Activated CD8-positive, alpha-beta memory T cell treated with anti-CD3 and anti-CD28 coated beads for 48 hours (primary cell): ENCODE results near the gene C8A.

Experiments used
- DNase-seq, 3 experiments: peaks; one replicate each; pipeline ENCODE4 v3.0.0-alpha.2; 2020; ENCODE audit warnings: low read depth in 2 of 3, low spot score in 2 of 3

C8A gene

DNA sequence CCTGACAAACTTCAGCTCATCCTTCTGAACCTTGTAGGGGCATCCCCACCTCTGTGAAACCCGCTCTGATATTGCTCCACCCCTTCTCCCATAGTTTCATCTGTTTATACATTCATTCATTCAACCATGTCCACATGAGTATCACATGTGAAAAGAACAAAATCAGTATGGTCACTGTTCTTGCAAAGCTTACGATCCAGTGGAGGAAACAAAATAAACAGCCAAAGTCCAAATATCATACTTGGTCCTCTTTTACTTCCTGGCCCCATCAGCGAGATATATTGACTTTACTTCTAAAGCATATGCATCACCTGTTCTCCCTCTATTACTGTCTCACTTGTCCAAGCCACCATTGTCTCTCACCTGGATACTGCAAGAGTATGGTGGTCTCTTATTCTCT, 35.6 kb downstream of the C8A start:
- DNase-seq: no peak

DNA sequence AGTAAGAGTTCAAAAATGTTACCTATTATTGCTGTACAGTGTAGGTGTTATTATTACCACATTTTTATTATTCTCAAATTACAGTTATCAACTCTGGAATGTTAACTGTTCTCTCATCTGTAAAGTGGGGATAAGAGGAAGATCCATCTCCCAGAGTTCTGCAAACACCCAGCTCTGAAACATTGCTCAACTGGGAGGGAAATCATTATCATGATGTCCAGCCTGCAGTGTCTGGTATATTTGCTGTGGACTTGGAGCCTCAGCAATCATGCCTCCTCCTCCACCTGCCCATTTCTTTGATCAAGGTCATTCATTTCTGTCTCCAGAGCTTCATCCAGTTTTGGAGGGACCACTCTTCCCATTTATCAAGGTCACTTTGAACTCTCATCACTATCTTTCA, 39.4 kb downstream of the C8A start:
- DNase-seq: no peak

DNA sequence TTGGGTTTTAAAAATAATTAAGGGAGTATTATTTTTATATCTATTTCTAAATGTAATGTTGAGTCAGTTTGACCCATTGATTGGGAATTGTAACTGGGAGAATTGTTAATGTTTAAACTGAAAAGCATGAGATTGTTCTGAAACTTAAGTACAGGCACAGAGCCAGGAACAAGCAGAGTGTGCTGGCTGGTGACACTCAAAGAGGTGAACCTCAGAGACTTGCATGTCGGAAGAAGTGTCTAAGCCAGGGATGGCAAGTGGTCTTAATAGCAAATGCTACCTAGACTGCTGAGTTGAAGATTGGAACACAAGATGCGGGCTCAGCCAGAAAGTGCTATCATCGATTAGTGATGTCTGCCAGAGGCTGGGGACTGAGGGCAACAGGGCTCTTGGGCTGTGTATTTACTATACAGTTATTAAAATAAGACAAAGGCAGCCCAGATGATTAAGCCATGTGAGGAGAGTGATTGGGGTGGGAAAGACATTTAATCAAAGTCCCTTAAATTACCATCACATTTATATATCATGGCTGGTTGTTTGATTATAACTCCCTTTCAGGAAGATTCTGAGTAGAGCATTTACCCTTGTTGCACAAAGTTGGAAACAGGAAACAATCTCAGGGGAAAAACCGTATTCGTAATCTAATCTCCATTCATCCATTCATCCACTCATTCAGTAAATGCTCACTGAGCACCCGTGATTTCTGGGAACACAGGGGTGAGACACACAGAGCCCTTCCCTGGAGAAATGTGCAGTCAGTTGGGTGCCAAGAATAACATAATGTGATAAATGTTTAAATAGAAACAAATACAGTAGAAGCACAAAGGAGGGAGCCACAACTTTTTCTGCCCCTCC, 42.8 kb downstream of the C8A start:
- no peak for DNase-seq

DNA sequence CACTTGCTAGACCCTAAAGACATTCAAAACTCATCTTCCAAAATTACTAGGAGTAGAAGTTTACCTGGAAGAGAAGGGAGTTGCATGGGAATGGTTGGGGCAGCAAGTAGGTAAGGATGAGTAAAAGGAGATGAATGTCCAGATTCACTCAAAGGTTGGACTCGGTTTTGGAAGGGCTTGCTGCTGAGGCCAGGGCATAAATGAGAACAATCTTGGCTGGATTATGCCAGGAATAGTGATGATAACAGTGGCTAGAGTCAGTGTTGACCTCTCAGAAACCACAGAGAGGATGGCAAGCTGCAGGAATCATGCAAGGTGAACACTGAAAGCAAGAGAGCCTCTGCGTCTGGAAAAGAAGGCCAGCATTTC, 43.4 kb downstream of the C8A start:
- DNase-seq: no peak

DNA sequence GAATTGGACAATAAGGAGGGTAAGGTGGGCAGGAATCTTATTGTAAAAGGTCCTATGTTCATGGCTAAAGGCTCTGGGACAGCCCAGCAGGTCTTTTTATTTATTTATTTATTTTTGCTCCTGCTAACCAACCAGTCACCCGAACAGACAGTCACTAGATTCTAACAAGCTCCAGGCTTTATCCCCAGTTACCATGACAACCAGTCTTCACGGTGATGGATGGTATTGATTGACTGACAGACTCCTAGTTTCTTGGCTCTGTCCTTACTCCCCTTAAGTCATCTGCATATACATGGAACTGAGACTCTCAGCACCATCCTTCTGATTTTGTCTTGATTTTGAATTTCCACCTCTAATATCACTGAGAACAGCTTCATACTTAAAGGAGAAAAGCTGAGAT, 44.3 kb downstream of the C8A start:
- no peak for DNase-seq

DNA sequence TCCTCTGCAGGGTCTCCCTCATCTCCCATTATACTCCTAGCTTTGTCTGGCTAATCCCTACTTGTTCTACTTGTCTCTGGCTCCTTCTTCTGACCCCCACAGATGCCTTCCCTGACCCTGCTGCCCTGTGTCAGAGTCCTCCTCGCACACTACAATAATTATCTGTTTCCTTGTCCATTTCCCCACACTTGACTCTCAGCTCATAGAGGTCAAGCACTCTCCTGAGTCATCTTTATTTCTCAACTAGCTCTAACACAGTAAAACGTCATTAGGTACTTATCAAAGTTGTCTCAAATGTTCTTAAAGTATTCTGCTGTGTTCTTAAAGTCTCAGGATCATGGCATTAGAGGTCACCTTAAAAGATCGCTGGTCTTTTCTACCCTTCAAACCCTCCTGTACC, 47.1 kb downstream of the C8A start:
- DNase-seq: no peak

DNA sequence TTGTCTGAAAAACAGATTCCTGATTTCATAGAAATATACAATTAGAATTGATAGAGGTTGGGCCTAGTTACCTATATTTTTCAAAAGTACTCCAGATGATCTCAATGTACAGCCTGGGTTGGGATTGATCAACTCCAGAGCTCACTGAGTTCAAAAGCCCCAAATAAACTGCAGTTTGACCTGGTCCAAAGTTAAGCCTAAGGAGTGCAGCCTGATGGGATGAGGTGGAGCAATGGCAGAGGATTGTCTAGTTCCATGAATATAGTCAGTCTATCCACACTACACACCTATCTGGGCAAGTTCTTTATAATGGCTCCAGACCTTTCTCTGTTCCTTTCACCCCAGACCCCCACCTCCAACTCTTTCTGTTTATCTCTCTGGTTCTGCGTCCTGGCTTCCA, 49.2 kb downstream of the C8A start:
- no peak for DNase-seq

DNA sequence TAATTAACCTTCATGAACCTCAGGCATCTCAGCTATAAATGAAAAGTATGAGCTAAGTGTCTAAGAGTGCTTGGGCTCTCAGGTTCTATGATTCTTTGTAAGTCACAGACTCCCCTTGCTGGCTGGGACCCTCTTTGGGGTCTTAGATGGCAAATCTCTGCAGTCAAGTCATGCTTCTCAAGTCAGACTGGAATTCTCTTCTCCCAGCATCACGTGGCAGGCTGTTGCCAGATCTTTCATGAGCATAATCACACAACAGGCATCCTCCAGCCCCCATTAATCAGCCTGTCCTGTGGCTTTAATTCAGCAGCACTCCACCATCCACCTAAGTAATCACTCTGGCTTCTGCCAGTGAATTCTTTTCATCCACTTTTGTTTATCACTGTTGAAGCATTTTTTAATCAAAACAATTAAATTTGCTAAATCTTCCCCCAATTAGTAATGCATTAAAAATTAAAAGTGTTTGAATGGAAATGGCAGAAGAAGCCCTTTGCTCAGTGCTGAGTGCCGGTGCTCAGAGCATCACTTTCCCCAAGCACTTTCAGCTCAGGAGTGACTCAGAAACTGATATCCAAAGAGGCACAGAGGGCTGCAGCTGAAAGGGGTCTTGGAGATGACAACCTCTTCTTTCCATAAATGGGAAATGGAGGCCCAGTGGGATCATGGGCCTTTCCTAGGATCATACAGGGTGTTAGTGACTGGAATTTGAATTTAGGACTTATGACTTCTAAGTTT, 50.2 kb downstream of the C8A start:
- DNase-seq: no peak

DNA sequence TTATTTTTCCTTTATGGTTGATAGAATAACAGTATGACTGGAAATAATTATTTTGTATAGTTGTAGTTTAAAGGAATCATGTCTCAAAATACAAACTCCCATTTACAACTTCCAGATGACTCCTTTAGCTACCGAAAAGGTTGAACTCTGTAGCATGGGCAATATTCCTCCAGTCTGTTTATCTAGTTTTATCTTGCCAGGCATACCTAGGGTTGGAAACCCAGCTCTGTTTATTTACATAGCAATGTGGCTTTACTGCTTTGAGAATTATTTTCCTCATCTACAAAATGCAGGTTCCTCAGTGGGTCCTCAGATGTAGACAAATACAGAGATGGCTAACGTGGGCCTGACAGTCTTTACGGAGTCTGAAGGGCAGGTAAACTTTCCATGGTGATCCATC, 51.1 kb downstream of the C8A start:
- no peak for DNase-seq

DNA sequence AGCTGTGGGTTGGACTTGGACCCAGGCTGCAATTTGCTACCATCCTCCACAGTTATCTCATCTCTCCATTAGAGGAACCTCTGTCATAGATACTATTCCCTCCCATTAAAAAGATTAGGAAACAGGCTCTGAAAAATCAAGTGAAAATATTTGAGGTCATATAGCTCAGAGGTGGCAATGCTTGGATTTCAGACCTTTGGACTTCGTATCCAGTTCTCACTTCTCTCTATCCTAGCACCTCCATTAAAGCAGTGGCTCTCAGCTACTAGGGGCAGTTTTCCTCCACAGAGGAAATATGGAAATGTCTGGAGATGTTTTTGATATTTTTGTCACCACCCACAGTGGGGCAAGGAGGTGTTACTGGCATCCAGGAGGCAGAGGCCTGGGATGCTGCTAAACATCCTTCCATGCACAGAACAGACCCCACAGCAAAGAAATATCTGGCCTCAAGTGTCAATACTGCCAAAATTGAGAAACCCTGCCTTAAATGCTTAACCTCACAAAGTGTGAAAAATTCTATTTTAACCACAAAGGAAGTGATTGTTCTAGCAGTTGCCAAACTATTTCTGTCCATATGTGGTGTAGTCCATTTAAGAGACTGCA, 54.1 kb downstream of the C8A start:
- no peak for DNase-seq

DNA sequence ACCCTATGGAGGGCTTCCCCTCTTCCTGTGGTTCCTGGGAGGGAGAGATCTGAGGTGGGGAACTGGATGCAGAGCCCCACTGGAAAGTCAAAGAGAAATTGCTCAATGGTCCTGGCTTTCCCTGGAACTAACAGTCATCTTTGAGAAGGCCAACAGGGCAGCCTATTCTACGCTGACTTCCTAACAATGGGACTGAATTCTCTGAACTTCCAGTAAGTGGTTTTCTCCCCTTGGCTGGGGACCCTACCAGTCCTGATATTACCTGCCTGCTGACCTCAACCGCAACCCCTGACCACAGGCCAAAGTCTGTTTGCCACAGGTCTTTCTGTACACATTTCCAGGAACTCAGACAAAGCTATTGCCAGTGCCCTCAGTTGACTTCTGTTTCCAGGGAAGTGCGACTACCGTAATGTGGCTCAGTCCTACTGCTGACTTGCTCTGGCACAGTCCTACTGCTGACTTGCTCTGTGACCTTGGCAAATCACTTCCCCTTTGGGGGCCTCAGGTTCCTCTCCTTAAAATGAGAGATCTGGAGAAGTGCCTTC, 55.9 kb downstream of the C8A start:
- DNase-seq: no peak

DNA sequence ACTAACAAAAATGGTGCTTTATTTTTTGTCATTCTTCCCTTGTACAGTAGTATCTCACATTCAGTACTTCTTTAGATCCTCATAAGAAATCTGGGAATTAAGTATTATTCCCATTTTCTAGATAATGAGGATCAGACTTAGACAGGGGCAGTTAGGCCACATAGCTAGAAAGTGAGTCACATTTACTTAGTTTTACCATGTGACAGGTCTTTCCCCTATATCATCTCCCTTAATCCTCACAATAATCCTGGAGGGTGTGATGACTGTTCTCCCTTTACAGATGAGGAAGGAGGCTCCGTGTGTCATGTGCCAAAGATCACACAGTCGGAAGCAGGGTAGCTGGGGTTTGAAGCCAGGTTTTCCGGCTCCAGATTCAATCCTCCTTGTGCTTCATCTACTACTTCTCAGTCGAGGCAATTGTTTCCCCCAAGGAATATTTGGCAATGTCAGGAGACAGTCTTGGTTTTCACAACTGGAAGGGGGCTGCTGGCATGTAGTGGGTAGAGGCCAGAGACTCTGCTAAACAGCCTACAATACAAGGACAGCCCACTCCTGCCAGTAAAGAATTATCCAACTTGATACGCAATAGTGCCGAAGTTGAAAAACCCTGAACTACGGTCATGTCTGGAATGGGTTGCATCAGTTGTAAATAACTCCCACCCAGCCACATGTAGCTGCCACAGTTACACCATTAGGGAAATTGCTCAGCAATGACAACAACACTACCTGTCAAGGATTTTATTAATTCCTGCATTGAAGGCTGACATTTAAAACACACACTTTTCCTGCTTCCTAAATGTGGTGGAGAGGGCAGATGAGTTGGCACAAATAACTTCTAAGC, 56.7 kb downstream of the C8A start:
- DNase-seq: no peak

DNA sequence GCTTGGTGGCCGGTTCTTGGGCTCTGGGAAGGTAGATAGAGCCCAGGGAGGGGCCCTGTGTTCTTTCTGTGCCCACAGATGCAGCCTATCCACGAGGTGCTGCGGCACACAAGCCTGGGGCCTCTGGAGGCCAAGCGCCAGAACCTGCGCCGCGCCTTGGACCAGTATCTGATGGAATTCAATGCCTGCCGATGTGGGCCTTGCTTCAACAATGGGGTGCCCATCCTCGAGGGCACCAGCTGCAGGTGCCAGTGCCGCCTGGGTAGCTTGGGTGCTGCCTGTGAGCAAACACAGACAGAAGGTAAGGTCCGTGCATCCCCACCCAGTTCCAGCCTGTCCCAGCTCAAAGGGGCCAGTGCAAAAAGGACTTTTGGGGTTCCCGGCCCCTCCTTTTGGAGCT, 57.7 kb downstream of the C8A start:
- DNase-seq: no peak

DNA sequence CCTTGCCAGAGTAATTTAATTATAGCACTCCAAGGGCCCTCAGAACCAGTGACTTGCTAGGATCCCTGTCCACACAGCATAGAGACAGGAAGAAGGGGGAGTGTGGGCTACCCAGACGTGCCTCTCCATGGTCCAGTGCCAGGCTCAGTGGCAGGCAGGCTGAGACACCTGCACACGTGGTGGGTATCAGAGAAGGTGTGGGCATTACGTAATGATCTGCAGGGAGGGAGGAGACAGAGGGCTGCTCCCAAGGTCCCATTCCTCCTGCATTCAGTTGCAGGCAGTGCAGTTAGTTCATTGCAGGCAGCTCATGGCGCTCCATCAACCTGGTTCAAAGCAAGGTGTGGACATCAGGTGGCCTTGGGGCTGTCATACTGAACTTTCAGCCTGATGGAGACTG, 61.4 kb downstream of the C8A start:
- DNase-seq: no peak

DNA sequence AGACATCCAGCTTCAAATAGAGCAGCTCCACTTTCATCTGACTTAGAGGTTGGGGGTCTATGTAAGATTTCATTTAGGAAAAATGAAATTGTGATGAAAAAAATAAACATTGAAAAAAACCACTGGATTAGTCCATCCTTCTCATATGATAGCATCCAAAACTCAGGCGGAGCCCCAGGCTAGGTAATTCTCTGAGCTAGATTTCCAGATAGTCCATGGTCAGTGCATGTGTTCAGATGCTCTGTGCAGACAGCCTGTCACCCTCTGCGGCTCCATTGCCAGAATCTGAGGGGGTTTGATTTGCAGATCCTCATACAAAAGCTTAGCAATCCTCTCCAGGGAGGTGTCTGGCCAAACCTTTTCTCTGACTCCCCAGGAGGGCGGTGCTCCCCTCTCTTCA, 62.0 kb downstream of the C8A start:
- DNase-seq: no peak

DNA sequence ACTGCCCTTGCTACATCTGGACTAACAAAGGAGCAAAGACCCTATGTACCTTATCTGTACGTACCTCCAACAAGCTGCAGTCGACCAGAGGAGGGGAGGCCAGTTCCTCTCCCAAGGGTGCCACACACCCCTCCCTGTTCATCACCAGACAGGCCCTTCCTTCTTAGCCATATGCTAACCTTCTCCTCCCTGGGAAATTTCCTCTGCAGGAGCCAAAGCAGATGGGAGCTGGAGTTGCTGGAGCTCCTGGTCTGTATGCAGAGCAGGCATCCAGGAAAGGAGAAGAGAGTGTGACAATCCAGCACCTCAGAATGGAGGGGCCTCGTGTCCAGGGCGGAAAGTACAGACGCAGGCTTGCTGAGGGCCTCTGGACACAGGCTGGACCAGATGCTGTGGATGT, 62.8 kb downstream of the C8A start:
- no peak for DNase-seq

DNA sequence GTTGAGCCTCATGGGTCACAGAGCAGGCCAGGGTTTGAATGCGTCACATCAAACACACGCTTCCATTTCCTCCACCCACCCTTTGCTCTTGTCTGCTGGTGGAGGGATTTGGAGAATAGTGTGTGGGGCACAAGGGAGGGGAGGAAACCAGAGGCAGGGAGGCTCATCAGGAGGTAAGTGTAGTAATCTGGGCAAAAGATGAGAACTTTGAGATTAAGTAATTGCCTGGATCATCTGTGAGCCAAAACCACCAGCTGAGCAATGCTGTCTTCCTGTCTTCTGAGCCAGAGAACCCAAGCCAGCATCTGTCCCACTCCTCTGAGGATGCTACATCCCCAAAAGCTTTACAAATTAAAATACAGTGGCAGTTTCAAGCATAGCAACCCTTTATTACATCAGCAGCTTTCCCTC, 66.0 kb downstream of the C8A start:
- DNase-seq: no peak

DNA sequence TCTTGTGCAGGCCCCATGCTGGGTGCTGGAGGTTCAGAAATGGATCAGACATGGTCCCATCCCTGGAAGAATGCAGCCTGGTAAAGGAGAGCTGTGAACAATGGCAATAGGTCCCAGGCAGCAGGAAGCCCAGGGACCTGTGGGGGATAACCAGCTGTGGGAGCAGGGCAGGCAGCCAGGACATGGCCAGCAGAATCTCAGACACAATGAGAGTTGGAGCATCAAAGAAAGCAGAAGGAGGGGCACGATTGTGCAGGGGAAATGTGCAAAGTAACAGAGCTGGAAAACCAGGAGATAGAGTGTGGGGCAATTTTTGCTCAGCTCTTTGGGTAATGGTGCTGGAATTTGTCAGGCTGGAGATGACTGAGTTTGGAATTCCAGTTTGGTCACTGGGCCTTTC, 66.9 kb downstream of the C8A start:
- no peak for DNase-seq

DNA sequence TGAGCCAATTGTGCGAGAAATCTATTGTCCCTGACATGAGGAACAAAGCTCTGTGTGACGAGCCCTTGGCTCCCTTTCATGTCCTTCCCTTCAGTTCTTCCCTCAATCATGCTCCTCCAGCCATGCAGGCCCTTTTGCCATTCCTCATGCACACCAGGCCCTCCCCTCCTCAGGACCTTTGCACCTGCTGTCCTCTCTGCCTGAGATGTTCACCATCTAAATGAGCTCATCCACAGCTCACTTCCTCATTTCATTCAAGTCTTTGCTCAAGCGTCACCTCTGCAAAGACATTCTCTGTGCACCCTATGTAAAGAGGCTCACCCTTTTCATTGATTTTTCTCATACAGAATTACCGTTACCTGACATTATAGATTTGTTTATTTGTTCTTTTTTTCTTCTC, 67.5 kb downstream of the C8A start:
- no peak for DNase-seq

DNA sequence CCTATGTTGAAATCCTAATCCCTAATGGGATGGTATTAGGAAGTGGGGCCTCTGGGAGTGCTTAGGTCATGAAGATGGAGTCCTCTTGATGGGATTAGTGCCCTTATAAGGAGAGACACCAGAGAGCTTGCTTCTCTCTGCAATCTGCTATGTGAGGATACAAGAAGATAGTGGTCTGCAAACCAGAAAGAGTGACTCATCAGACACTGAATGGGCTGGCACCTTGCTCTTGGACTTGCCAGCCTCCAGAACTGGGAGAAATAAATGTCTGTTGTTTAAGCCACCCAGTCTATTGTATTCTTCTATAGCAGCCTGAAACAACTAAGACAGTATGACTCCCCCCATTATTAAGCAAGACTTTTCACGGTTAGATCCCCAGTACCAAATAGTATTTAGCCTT, 67.9 kb downstream of the C8A start:
- DNase-seq: no peak

DNA sequence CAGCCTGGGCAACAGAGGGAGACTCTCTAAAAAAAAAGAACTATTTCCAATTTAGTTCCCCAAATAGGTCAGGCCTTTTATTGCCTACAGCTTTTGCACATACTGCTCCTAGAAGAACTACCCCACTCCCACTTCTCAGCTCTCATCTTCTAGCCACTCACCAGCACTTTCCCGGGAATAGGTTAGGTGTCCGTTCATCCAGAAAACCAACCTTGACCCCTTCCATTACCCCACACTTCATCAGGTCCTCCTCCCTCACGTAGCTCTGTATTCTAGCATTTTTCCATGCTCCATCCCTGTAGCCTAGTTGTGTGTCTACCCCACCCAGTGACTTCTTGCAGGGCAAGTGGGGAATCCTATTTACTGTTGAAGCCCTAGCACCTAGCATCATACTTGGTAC, 68.6 kb downstream of the C8A start:
- no peak for DNase-seq
